IMR-90 (cell line): Measurements from ENCODE around the gene MPRIP. TPM values are rescaled to one million over a fixed set of nuclear protein-coding genes. Genes with fewer than 3 reads are reported as not detected.

Experiments
- ATAC-seq: fragments of 200-7000 bp; cut with Tn5 transposase; 2 replicates; pipeline ENCODE4 v1.9.1; 2020; ENCODE audit warnings: low read depth, mild to moderate bottlenecking, moderate library complexity
- BruUV-seq: library from RNA; stranded (reverse); fragments of 400-500 nt; replicated peaks from 2 replicates; lab custom pipeline; 2021; lab: Mats Ljungman, UMichigan
- CTCF ChIA-PET: fragments of 300-600 bp; formaldehyde crosslinking; extraction: SDS; loops from one replicate; lab custom pipeline; 2021; ENCODE audit warnings: antibody characterized with exemption; lab: Yijun Ruan, JAX
- POLR2A ChIA-PET: fragments of 300-600 bp; sonication (Branson Sonifier 250); formaldehyde crosslinking; loops from one replicate; lab custom pipeline; 2022; ENCODE audit warnings: antibody characterized with exemption; ENCODE audit not compliant: unreplicated experiment; lab: Charles Lee
- DNase-seq: peaks from one replicate; pipeline ENCODE4 v3.0.0; 2013
- H2AFZ ChIP-seq: replicated peaks from 2 replicates; pipeline ENCODE3; 2013; ENCODE audit warnings: low read length, mild to moderate bottlenecking; ENCODE audit not compliant: poor library complexity
- H2AK5ac ChIP-seq: 2 replicates; pipeline ENCODE4 v1.6.1; 2013; ENCODE audit warnings: low read depth, low read length, inconsistent platforms
- H2AK9ac ChIP-seq: replicated peaks from 2 replicates; pipeline ENCODE3; 2013; ENCODE audit warnings: mild to moderate bottlenecking, low read depth, low read length, moderate library complexity; ENCODE audit not compliant: poor library complexity
- H2BK120ac ChIP-seq: 2 replicates; pipeline ENCODE4 v1.6.1; 2013; ENCODE audit warnings: low read depth, low read length, inconsistent platforms
- H2BK15ac ChIP-seq: 3 replicates; pipeline ENCODE4 v1.6.1; 2013; ENCODE audit warnings: low read depth, low read length, inconsistent platforms
- H2BK20ac ChIP-seq: 2 replicates; pipeline ENCODE4 v1.6.1; 2013; ENCODE audit warnings: low read depth, mild to moderate bottlenecking, inconsistent platforms, low read length, moderate library complexity
- H2BK5ac ChIP-seq: 2 replicates; pipeline ENCODE4 v1.6.1; 2013; ENCODE audit warnings: mild to moderate bottlenecking, low read depth, low read length, inconsistent platforms; ENCODE audit not compliant: poor library complexity, severe bottlenecking
- H3K14ac ChIP-seq: replicated peaks from 2 replicates; pipeline ENCODE4 v1.6.1; 2013; ENCODE audit warnings: low read depth, low read length, inconsistent platforms
- H3K18ac ChIP-seq: 2 replicates; pipeline ENCODE4 v1.6.1; 2013; ENCODE audit warnings: low read depth, low read length, control low read depth
- H3K23ac ChIP-seq: 2 replicates; pipeline ENCODE4 v1.6.1; 2013; ENCODE audit warnings: low read depth, low read length, inconsistent platforms
- H3K27ac ChIP-seq: 2 replicates; pipeline ENCODE4 v1.5.1; 2013; ENCODE audit warnings: mild to moderate bottlenecking, control low read depth, low read length; ENCODE audit not compliant: insufficient read depth
- H3K27me3 ChIP-seq: 2 replicates; pipeline ENCODE4 v1.6.1; 2013; ENCODE audit warnings: low read length; ENCODE audit not compliant: control insufficient read depth, insufficient read depth
- H3K36me3 ChIP-seq: 2 replicates; pipeline ENCODE4 v1.6.1; 2013; ENCODE audit warnings: low read length, mixed read lengths; ENCODE audit not compliant: control insufficient read depth, insufficient read depth
- H3K4ac ChIP-seq: 2 replicates; pipeline ENCODE4 v1.6.1; 2013; ENCODE audit warnings: low read depth, low read length, inconsistent platforms
- H3K4me1 ChIP-seq: 2 replicates; pipeline ENCODE4 v1.6.1; 2013; ENCODE audit warnings: low read length, mixed read lengths; ENCODE audit not compliant: control insufficient read depth, insufficient read depth
- H3K4me2 ChIP-seq: 2 replicates; pipeline ENCODE4 v1.6.1; 2013; ENCODE audit warnings: low read depth, mild to moderate bottlenecking, control low read depth, low read length, moderate library complexity
- H3K4me3 ChIP-seq: 2 replicates; pipeline ENCODE4 v1.5.1; 2013; ENCODE audit warnings: low read depth, mild to moderate bottlenecking, control low read depth, low read length, moderate library complexity; ENCODE audit not compliant: insufficient read depth
- H3K56ac ChIP-seq: 2 replicates; pipeline ENCODE4 v1.6.1; 2013; ENCODE audit warnings: low read length, inconsistent platforms; ENCODE audit not compliant: insufficient read depth; ENCODE audit errors: extremely low read depth
- H3K79me1 ChIP-seq, 2 experiments: 2 replicates each; pipeline ENCODE4 v1.6.1; 2013; ENCODE audit warnings: low read length in 2 of 2, inconsistent platforms in 1 of 2, low read depth in 1 of 2
- H3K9ac ChIP-seq: 2 replicates; pipeline ENCODE4 v1.6.1; 2013; ENCODE audit warnings: low read depth, low read length, control low read depth
- H3K9me1 ChIP-seq: 2 replicates; pipeline ENCODE4 v1.6.1; 2013; ENCODE audit warnings: low read length, inconsistent platforms; ENCODE audit not compliant: insufficient read depth
- H3K9me3 ChIP-seq: 2 replicates; pipeline ENCODE4 v1.6.1; 2013; ENCODE audit warnings: low read length; ENCODE audit not compliant: control insufficient read depth, insufficient read depth
- H4K20me1 ChIP-seq: 2 replicates; pipeline ENCODE4 v1.6.1; 2013; ENCODE audit warnings: low read length, inconsistent platforms; ENCODE audit not compliant: insufficient read depth
- H4K5ac ChIP-seq: 2 replicates; pipeline ENCODE4 v1.6.1; 2013; ENCODE audit warnings: mild to moderate bottlenecking, low read depth, low read length, control low read depth
- H4K8ac ChIP-seq, 2 experiments: 2 replicates each; pipeline ENCODE4 v1.6.1; 2013; ENCODE audit warnings: low read depth in 2 of 2, low read length in 2 of 2, control low read depth in 1 of 2, inconsistent platforms in 1 of 2
- H4K91ac ChIP-seq: 2 replicates; pipeline ENCODE4 v1.6.1; 2013; ENCODE audit warnings: low read depth, low read length, inconsistent platforms; ENCODE audit not compliant: insufficient read depth
- ELK1 ChIP-seq: fragments of 150-350 bp; IDR thresholded peaks from 2 replicates; pipeline ENCODE4 v1.6.1; 2016; ENCODE audit warnings: low read depth, mild to moderate bottlenecking, low read length, moderate library complexity, borderline replicate concordance
- FOS ChIP-seq: fragments of 150-350 bp; IDR thresholded peaks from 2 replicates; pipeline ENCODE4 v1.6.1; 2016; ENCODE audit warnings: low read depth, low read length
- MAFK ChIP-seq: IDR thresholded peaks from 2 replicates; pipeline ENCODE4 v1.6.1; 2012; ENCODE audit warnings: low read depth, low read length, improper control_type of control experiment
- MAZ ChIP-seq: IDR thresholded peaks from 2 replicates; pipeline ENCODE4 v1.6.1; 2012; ENCODE audit warnings: low read depth, mild to moderate bottlenecking, low read length, improper control_type of control experiment, moderate library complexity, borderline replicate concordance
- NFE2L2 ChIP-seq: fragments of 150-350 bp; IDR thresholded peaks from 2 replicates; pipeline ENCODE4 v1.6.1; 2016; ENCODE audit warnings: low read depth, mild to moderate bottlenecking, low read length
- POLR2A ChIP-seq: IDR thresholded peaks from 2 replicates; pipeline ENCODE4 v1.6.1; 2012; ENCODE audit warnings: mild to moderate bottlenecking, low read depth, low read length
- RCOR1 ChIP-seq: IDR thresholded peaks from 2 replicates; pipeline ENCODE4 v1.6.1; 2012; ENCODE audit warnings: mild to moderate bottlenecking, low read length, improper control_type of control experiment; ENCODE audit not compliant: insufficient replicate concordance
- SMC3 ChIP-seq: fragments of 150-350 bp; IDR thresholded peaks from 2 replicates; pipeline ENCODE4 v1.6.1; 2016; ENCODE audit warnings: low read depth, mild to moderate bottlenecking, antibody characterized with exemption, low read length, moderate library complexity
- WGBS, 2 experiments: methylation state at CpG; one replicate each; pipeline versions ENCODE4 v1.1.5 to v1.1.7; 2013; ENCODE audit warnings: missing lambda C conversion rate in 2 of 2; ENCODE audit not compliant: insufficient read length in 1 of 2; ENCODE audit errors: extremely low coverage in 2 of 2; 5-methylcytosine and 5-hydroxymethylcytosine counted together
- dilution Hi-C: fragments of 300-500 bp; cut with HindIII; formaldehyde crosslinking; loops from one replicate; pipeline ENCODE4 v1.14.3; 2018; ENCODE audit warnings: low sequenced_read_pairs; ENCODE audit not compliant: unreplicated experiment
- in situ Hi-C: fragments of 300-500 bp; cut with MboI; formaldehyde crosslinking; loops from 3 replicates; pipeline ENCODE4 v1.14.3; 2019; ENCODE audit warnings: low sequenced_read_pairs, inconsistent platforms, mixed read lengths
- intact Hi-C: fragments of 100-400 bp; cut with micrococcal nuclease; formaldehyde crosslinking; loops from 2 replicates; pipeline ENCODE4 v1.10.0; 2022
- polyA plus RNA-seq, 3 experiments: library from polyadenylated mRNA; depleted of rRNA; stranded (reverse); fragments of >200 nt; gene quantifications; 2 replicates each; pipeline ENCODE4 v1.2.3, GENCODE V29; 2012; ENCODE audit warnings: low replicate concordance in 1 of 3
- total RNA-seq: library from RNA; depleted of rRNA; stranded (reverse); fragments of >200 nt; gene quantifications from 2 replicates; pipeline ENCODE4 v1.2.3, GENCODE V29; 2012

The MPRIP gene
- total and polyA plus RNA-seq, 2 of the 4 experiments (the other 2 are of a cell fraction), result 111 to 149 TPM

GRCh38 chr17:17018612-17019429 lies 23.4 kb upstream of the MPRIP start:
- Histone ChIP-seq H3K27me3 (no peaks in the 10 kb centered on the region), H3K23ac (no peak overlapping the region), H2BK15ac (no peak overlapping the region; the same call in 2 of the 3 replicates), H3K4ac (no peak overlapping the region; the same call in 1 of the 2 replicates), H4K8ac (no peak overlapping the region), H3K18ac (no peak overlapping the region), H4K91ac (no peak overlapping the region), H2AK9ac (peak overlapping the region; percentile 70), H2BK5ac (no peak overlapping the region), H3K4me1 (peaks cover 9% of the 10 kb centered on the region), H3K36me3 (no peaks in the 10 kb centered on the region), H2AK5ac (peak overlapping the region; percentile 46), H3K9ac (no peak overlapping the region), H3K4me2 (no peak overlapping the region), H3K27ac (no peak overlapping the region), H3K56ac (no peak overlapping the region), H2AFZ (peak overlapping the region; percentile 39), H2BK120ac (no peak overlapping the region), H4K5ac (no peak overlapping the region), H3K4me3 (no peak overlapping the region), H3K9me3 (no peaks in the 10 kb centered on the region), H3K14ac (no peak overlapping the region), H4K20me1 (no peaks in the 10 kb centered on the region; the same call in none of the 2 replicates), H3K79me1 (no peaks in the 10 kb centered on the region), H3K9me1 (peaks cover 9% of the 10 kb centered on the region; the same call in 1 of the 2 replicates), H2BK20ac (no peak overlapping the region)
- ATAC-seq (no peak), DNase-seq (no peak)
- ChIA-PET POLR2A (no interaction called here), CTCF (no interaction called here)
- TF ChIP-seq MAFK, result no peak
- TF ChIP-seq RCOR1, result no peak
- no peak for TF ChIP-seq POLR2A
- TF ChIP-seq MAZ, result no peak
- no peak for TF ChIP-seq ELK1
- TF ChIP-seq SMC3, result no peak
- no peak for TF ChIP-seq FOS
- TF ChIP-seq NFE2L2, result no peak
- dilution Hi-C loops (no loop called here), intact Hi-C loops (no loop called here), in situ Hi-C loops (loop anchor here (25.0 kb wide), 1 partner anchor 618 kb away; no protein-coding TSS in a partner anchor)
- WGBS, 2 experiments, result 97% methylated on average over 10 of the region's 10 CpGs; no CpG with 5 or more reads in 1 of the 2 experiments
- no TSS peak for BruUV-seq
